Astrocyte of the spinal cord (primary cell): ENCODE data around the gene EXOC4.

Experiments used
- DNase-seq: peaks from one replicate; pipeline ENCODE4 v3.0.0; 2011; ENCODE audit warnings: low read depth, low spot score
- H3K4me3 ChIP-seq: 2 replicates; pipeline ENCODE4 v1.5.1; 2011; ENCODE audit warnings: low read depth, mild to moderate bottlenecking, low read length, moderate library complexity
- in situ Hi-C: cut with HindIII; loops from 2 replicates; pipeline ENCODE4 v1.10.0; 2017; ENCODE audit warnings: low sequenced_read_pairs
- TF ChIP-seq, protein P1 (sequence below): IDR thresholded peaks from 2 replicates; pipeline ENCODE4 v1.5.1; 2012; ENCODE audit warnings: low read depth, mild to moderate bottlenecking, low read length, inconsistent platforms

Gene EXOC4

DNA sequence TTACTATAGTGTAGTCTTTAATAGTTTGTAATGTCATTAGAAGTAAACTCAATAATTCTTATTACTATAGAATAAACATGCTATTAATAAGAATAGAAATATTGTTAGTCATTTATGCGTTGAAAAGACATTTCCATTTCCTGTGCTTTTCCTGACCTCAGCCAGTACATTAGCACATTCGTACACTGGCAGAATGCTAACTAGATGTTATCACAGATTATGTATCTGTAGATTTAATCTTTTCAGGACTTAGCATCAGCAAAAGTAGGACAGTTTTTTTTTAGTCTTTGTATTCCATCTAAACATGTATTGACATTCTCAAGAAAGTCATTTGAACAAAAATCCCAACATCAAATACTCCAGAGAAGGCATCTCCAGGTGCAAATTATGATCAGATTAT, 158.5 kb downstream of the EXOC4 start:
- in situ Hi-C loops = no loop called here
- TF ChIP-seq, protein P1, sequence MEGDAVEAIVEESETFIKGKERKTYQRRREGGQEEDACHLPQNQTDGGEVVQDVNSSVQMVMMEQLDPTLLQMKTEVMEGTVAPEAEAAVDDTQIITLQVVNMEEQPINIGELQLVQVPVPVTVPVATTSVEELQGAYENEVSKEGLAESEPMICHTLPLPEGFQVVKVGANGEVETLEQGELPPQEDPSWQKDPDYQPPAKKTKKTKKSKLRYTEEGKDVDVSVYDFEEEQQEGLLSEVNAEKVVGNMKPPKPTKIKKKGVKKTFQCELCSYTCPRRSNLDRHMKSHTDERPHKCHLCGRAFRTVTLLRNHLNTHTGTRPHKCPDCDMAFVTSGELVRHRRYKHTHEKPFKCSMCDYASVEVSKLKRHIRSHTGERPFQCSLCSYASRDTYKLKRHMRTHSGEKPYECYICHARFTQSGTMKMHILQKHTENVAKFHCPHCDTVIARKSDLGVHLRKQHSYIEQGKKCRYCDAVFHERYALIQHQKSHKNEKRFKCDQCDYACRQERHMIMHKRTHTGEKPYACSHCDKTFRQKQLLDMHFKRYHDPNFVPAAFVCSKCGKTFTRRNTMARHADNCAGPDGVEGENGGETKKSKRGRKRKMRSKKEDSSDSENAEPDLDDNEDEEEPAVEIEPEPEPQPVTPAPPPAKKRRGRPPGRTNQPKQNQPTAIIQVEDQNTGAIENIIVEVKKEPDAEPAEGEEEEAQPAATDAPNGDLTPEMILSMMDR = no peak
- H3K4me3 ChIP-seq = no peak overlapping the region
- DNase-seq = no peak

DNA sequence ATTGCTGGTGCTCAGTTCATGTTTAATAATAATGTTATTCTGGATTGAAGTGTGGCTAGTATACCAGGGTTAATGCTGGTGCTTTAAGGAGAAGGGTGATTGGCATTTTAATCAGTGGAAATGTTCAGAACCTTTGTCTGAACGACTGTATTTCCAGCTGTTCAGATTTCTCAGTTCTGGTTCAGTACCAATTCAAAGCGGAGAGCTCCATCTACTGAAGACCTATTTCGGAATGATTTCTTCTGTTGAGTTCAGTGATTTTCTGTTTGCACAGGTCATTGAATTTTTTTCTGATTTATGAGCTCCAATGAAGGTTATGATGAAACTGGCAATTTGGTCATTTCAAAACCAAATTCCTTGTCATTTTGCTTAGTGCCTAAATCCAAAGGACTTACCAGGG, 160.1 kb downstream of the EXOC4 start:
- H3K4me3 ChIP-seq = no peak overlapping the region
- no peak for DNase-seq
- in situ Hi-C loops = no loop called here
- TF ChIP-seq, protein P1 = no peak

DNA sequence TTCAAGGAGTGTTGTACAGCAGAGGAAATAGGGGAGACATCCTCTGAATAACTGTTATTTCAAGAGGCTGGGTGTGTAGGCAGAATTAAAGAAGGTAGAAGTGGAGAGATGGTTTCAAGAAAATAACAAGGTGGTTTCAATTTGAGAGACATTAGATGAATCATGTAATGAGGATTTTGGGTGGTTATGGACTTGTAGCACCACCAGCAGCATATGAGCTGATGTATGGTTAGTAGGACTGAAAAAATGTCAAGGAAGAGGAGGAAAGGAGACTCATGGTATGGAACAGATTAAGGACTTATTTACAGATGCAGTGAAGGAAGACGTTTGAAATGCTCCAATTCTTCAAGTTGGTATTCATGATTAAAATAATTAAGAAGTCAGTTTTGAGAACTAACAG, 166.2 kb downstream of the EXOC4 start:
- DNase-seq = no peak
- TF ChIP-seq, protein P1 = no peak
- no peak overlapping the region for H3K4me3 ChIP-seq
- in situ Hi-C loops = no loop called here

DNA sequence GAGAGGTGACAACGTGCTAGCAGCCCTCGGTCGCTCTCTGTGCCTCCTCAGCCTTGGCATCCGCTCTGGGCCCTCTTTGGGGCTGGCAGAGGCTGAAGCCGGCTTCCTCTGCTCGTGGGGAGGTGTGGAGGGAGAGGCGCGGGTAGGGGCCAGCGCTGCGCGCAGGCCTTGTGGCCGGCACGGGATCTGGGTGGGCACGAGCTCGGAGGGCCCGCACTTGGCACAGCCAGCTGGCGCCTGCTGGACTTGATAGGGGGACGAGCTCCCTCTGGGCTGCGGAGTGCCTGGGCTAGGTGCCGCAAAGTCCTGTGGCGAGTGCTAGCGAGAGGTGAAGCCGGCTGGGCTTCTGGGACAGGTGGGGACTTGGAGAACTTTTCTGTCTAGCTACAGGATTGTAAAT, 170.7 kb downstream of the EXOC4 start:
- DNase-seq = no peak
- H3K4me3 ChIP-seq = no peak overlapping the region
- TF ChIP-seq, protein P1 = no peak
- in situ Hi-C loops = no loop called here

DNA sequence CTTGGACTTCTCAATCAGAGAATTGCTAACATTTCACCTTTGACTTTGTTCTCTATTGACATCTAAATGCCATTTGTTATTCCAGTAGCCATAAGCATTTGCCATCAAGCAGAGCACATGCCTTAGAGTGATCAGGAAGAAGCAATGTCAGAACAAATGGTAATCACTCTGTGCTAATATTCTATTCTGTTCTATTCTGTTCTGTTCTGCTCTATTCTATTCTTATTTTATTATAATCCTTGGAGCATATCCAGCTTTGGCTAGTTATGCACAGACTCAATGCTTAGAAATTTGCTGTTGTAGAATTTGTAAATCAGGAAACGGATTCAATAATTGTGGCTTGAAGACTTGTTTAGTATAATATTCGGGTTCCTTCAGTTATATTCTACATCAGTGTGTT, 175.4 kb downstream of the EXOC4 start:
- TF ChIP-seq, protein P1 = no peak
- no peak overlapping the region for H3K4me3 ChIP-seq
- DNase-seq = no peak
- in situ Hi-C loops = no loop called here

DNA sequence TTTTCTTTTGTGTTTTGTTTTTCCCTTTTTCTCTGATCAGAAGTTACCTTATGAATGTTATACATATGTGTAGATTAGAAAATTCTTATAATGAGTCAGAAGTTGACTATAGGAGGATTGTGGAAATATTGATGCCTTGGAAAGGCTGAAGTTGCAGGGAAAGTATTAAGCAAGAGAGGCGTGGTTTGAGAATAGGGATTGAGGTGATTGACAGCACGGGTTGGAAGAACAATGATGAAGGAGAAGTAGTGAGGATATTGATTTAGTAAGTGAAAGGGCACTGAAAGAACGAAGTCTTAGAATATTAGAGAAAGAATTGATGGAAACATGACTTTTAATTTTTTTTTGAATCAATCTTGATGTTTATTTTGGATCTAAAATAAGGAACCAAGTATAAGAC, 176.0 kb downstream of the EXOC4 start:
- in situ Hi-C loops = no loop called here
- DNase-seq = no peak
- H3K4me3 ChIP-seq = no peak overlapping the region
- TF ChIP-seq, protein P1 = no peak

DNA sequence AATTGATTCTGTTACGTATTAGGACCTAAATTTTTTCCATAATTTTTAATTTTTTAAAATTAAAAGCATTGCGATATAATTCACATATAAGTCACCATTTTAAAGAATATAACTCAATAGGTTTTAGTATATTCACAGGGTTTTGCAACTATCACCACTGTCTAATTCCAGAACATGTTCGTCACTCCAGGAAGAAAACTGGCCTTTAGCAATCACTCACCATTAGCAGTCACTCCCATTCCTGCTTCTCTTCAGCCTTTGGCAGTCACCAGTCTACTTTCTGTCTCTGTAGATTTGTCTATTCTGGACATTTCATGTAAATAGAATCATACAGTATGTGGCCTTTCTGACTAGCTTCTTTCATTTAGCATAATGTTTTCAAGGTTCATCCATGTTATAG, 176.5 kb downstream of the EXOC4 start:
- in situ Hi-C loops = no loop called here
- DNase-seq = no peak
- H3K4me3 ChIP-seq = no peak overlapping the region
- TF ChIP-seq, protein P1 = no peak
